ENCODE results near the gene OR52A5. TPM values are rescaled to one million over a fixed set of nuclear protein-coding genes. Genes with fewer than 3 reads are reported as not detected.
"Not testable (repeated sequence)": the region's sequence is repeated elsewhere in the genome, so short reads cannot be mapped to it uniquely, and the experiment has no call there.

OR52A5 gene
- total and polyA plus RNA-seq, 8 donors = 0.18 TPM; not detected in 7

- H3K36me3 ChIP-seq; H3K27ac ChIP-seq; H3K27me3 ChIP-seq; H3K4me1 ChIP-seq; H3K4me3 ChIP-seq; DNase-seq; intact Hi-C loops (cut with DNase I; ENCODE audit: low total_unique reads); H3K9me3 ChIP-seq: not testable (repeated sequence)
- WGBS, 5 donors = 78 to 86% (median 80%) methylated on average over 4 of the region's 4 CpGs
Measured at GRCh38 chr11:5160217-5160616, 22.1 kb upstream of the OR52A5 start.

GRCh38 chr11:5159806-5160205 lies 21.6 kb upstream of the OR52A5 start:
- H3K4me1 ChIP-seq = no peaks in the 10 kb centered on the region
- no peaks in the 10 kb centered on the region for H3K27me3 ChIP-seq
- no peaks in the 10 kb centered on the region for H3K9me3 ChIP-seq
- DNase-seq = no peak
- H3K4me3 ChIP-seq = no peak overlapping the region
- TF ChIP-seq CTCF (IDR thresholded peaks at IDR 0.05) (no peak), POLR2A (IDR thresholded peaks at IDR 0.05) (no peak), POLR2AphosphoS5 (IDR thresholded peaks at IDR 0.05) (no peak), EP300 (IDR thresholded peaks at IDR 0.05) (no peak)
- no peak overlapping the region for H3K27ac ChIP-seq
- intact Hi-C loops (cut with DNase I; ENCODE audit: low total_unique reads) = no loop called here
- no peaks in the 10 kb centered on the region for H3K36me3 ChIP-seq

- no peaks in the 10 kb centered on the region for H3K9me3 ChIP-seq
- WGBS, 5 donors = 62 to 78% (median 73%) methylated on average over 3 of the region's 3 CpGs
- intact Hi-C loops (cut with DNase I; ENCODE audit: low total_unique reads) = no loop called here
- no peak for TF ChIP-seq CTCF (IDR thresholded peaks at IDR 0.05)
- TF ChIP-seq POLR2AphosphoS5 (IDR thresholded peaks at IDR 0.05) = no peak
- no peak for TF ChIP-seq EP300 (IDR thresholded peaks at IDR 0.05)
- TF ChIP-seq POLR2A (IDR thresholded peaks at IDR 0.05) = no peak
- DNase-seq = no peak
- no peaks in the 10 kb centered on the region for H3K36me3 ChIP-seq
- H3K4me1 ChIP-seq = no peaks in the 10 kb centered on the region
- peaks cover 0 to 3% (median 0%) of the 10 kb centered on the region in 3 donors for H3K27me3 ChIP-seq
- H3K27ac ChIP-seq = no peak within 1 kb of the TSS
- no peak within 1 kb of the TSS for H3K4me3 ChIP-seq
Measured at GRCh38 chr11:5154657-5155056, 16.5 kb upstream of the OR52A5 start, which contains the start of gene OR52A1. TSS of gene OR52A1 (minus strand) at chr11:5154757. CDS start at chr11:5152369, 2,388 bp downstream.

- Histone ChIP-seq H3K4me1 (no peaks in the 10 kb centered on the region), H3K27me3 (peaks cover 0 to 5% (median 0%) of the 10 kb centered on the region in 3 donors), H3K4me3 (no peak overlapping the region), H3K27ac (no peak overlapping the region), H3K36me3 (no peaks in the 10 kb centered on the region), H3K9me3 (no peaks in the 10 kb centered on the region)
- TF ChIP-seq POLR2A (IDR thresholded peaks at IDR 0.05) (no peak), CTCF (IDR thresholded peaks at IDR 0.05) (no peak), EP300 (IDR thresholded peaks at IDR 0.05) (no peak), POLR2AphosphoS5 (IDR thresholded peaks at IDR 0.05) (no peak)
- intact Hi-C loops (cut with DNase I; ENCODE audit: low total_unique reads) = no loop called here
- no peak for DNase-seq
- WGBS, 5 donors = 57 to 69% (median 59%) methylated on average over 3 of the region's 3 CpGs
Measured at GRCh38 chr11:5153574-5154431, 15.6 kb upstream of the OR52A5 start.

- no peaks in the 10 kb centered on the region for H3K36me3 ChIP-seq
- peaks cover 0 to 5% (median 0%) of the 10 kb centered on the region in 3 donors for H3K27me3 ChIP-seq
- intact Hi-C loops (cut with DNase I; ENCODE audit: low total_unique reads) = no loop called here
- no peak for TF ChIP-seq EP300 (IDR thresholded peaks at IDR 0.05)
- TF ChIP-seq POLR2AphosphoS5 (IDR thresholded peaks at IDR 0.05) = no peak
- no peak for TF ChIP-seq CTCF (IDR thresholded peaks at IDR 0.05)
- DNase-seq = no peak
- H3K4me1 ChIP-seq = no peaks in the 10 kb centered on the region
- WGBS, 5 donors = 37 to 50% (median 48%) methylated on average over 3 of the region's 3 CpGs
- no peak overlapping the region for H3K4me3 ChIP-seq
- H3K27ac ChIP-seq = no peak overlapping the region
- no peaks in the 10 kb centered on the region for H3K9me3 ChIP-seq
Measured at GRCh38 chr11:5151713-5152153, 13.6 kb upstream of the OR52A5 start.

GRCh38 chr11:5144206-5144605 lies 6.0 kb upstream of the OR52A5 start:
- intact Hi-C loops (cut with DNase I; ENCODE audit: low total_unique reads); H3K27ac ChIP-seq; H3K4me3 ChIP-seq; DNase-seq; H3K27me3 ChIP-seq; H3K36me3 ChIP-seq; H3K9me3 ChIP-seq; H3K4me1 ChIP-seq: not testable (repeated sequence)
- WGBS, 5 donors = 90 to 97% (median 93%) methylated on average over 7 to 21 of the region's 21 CpGs

All from stomach (tissue), 9 donors.